Fibroblast of lung (primary cell): ENCODE measurements around the gene MCM10. TPM values are rescaled to one million over a fixed set of nuclear protein-coding genes. Genes with fewer than 3 reads are reported as not detected.
"Not testable (repeated sequence)": the region's sequence is repeated elsewhere in the genome, so short reads cannot be mapped to it uniquely, and the experiment has no call there.

Source experiments
- DNase-seq, 2 donors: peaks; one replicate each; pipeline versions ENCODE4 v3.0.0 to v3.0.0-alpha.2; 2010; ENCODE audit warnings: low read depth in 2 of 2
- H2AFZ ChIP-seq: 2 replicates; pipeline ENCODE4 v1.5.1; 2012; ENCODE audit warnings: low read length, control low read depth, inconsistent platforms
- H3K27ac ChIP-seq: 2 replicates; pipeline ENCODE4 v1.5.1; 2011; ENCODE audit warnings: low read length, control low read depth; ENCODE audit not compliant: insufficient read depth
- H3K27me3 ChIP-seq: 2 replicates; pipeline ENCODE4 v1.5.1; 2011; ENCODE audit warnings: mild to moderate bottlenecking, low read length; ENCODE audit not compliant: control insufficient read depth, insufficient read depth
- H3K36me3 ChIP-seq: 2 replicates; pipeline ENCODE4 v1.5.1; 2011; ENCODE audit warnings: low read length; ENCODE audit not compliant: control insufficient read depth, insufficient read depth
- H3K4me1 ChIP-seq: 2 replicates; pipeline ENCODE4 v1.5.1; 2011; ENCODE audit warnings: low read length; ENCODE audit not compliant: control insufficient read depth, insufficient read depth; ENCODE audit errors: extremely low read depth
- H3K4me2 ChIP-seq: 2 replicates; pipeline ENCODE4 v1.5.1; 2011; ENCODE audit warnings: low read length, control low read depth; ENCODE audit not compliant: insufficient read depth; ENCODE audit errors: extremely low read depth
- H3K4me3 ChIP-seq, 4 experiments: fragments of 200-600 bp in 1 of 4; sonication (generic) in 1 of 4; replicated peaks in 1 of 4; 2 replicates each; pipeline ENCODE4 v1.5.1; 2011 to 2016; ENCODE audit warnings: low read length in 4 of 4, low read depth in 3 of 4, mild to moderate bottlenecking in 3 of 4, control low read depth in 2 of 4, inconsistent platforms in 1 of 4, mixed read lengths in 1 of 4; ENCODE audit not compliant: insufficient read depth in 1 of 4; ENCODE audit errors: control extremely low read depth in 1 of 4
- H3K79me2 ChIP-seq: 2 replicates; pipeline ENCODE4 v1.5.1; 2012; ENCODE audit warnings: mild to moderate bottlenecking, low read length, inconsistent platforms; ENCODE audit not compliant: control insufficient read depth, insufficient read depth
- H3K9ac ChIP-seq: 2 replicates; pipeline ENCODE4 v1.5.1; 2011; ENCODE audit warnings: mild to moderate bottlenecking, low read length, control low read depth; ENCODE audit not compliant: insufficient read depth
- H3K9me3 ChIP-seq: 2 replicates; pipeline ENCODE4 v1.5.1; 2012; ENCODE audit warnings: low read depth, low read length; ENCODE audit not compliant: control insufficient read depth, insufficient read depth
- H4K20me1 ChIP-seq: 2 replicates; pipeline ENCODE4 v1.5.1; 2011; ENCODE audit warnings: low read length; ENCODE audit not compliant: control insufficient read depth, insufficient read depth; ENCODE audit errors: extremely low read depth
- EZH2 ChIP-seq: IDR thresholded peaks from 2 replicates; pipeline ENCODE4 v1.5.1; 2012; ENCODE audit warnings: low read length, control low read depth, mild to moderate bottlenecking; ENCODE audit errors: missing control alignments
- polyA plus RNA-seq, 2 donors: library from polyadenylated mRNA; depleted of rRNA in 1 of 2; stranded (reverse) in 1 of 2; unstranded in 1 of 2; fragments of >200 nt; gene quantifications; 2 replicates each; pipeline ENCODE4 v1.2.1, GENCODE V29; 2011 to 2012; ENCODE audit warnings: missing spikeins in 1 of 2
- total RNA-seq: library from RNA; depleted of rRNA; stranded (reverse); fragments of >200 nt; gene quantifications from 2 replicates; pipeline ENCODE4 v1.2.1, GENCODE V29; 2014
- TF ChIP-seq, protein P1 (sequence below), 2 donors: IDR thresholded peaks in 1 of 2; conservative IDR thresholded peaks in 1 of 2; 1 replicate in 1 of 2; 2 replicates in 1 of 2; pipeline ENCODE4 v1.5.1; 2011 to 2012; ENCODE audit warnings: low read length in 2 of 2, control low read depth in 1 of 2, inconsistent platforms in 1 of 2, low read depth in 1 of 2, mild to moderate bottlenecking in 1 of 2

The MCM10 gene
- total and polyA plus RNA-seq, 2 donors (not counting 1 experiment from before 2014, with no cell fraction given), result 0.83 to 3.1 TPM

DNA sequence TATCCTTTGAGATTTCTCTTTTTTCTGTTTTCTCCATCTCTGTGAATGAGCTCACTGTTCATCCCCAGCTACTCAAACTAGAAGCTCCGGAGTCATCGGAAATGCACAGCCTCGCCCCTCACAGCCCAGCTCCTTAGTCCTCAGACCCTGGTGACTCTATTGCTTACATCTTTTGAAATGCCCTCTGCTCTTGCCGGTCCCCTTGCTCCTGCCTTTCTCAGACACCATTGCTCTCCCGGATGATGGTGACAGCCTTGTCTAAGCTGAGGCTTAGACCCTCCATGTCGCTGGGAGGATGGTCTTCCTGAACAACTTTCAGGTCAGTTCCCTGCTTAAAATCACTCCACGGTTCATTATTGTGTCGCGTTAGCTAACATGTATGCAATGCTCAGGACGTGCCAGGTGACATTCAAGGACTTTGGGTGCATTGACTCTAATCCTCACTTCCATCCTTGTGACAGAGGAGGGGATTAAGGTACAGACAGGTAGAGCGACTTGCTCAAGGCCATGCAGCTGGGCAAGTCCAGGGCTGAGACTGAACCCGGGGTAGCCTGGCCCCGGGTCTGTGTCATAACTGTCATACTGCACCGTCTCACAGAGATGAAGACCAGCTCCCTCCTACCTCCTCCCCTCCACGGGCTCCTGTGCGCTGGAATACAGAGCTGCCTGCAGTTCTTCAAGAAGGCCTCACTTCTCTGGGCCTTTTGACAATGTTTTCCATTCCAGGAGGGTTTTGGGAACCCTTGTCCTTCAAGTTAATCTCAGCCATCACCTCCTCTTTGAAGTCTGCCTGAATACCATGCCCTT is 77.1 kb downstream of the MCM10 start:
- Histone ChIP-seq H3K9me3 (no peaks in the 10 kb centered on the region), H3K27me3 (no peaks in the 10 kb centered on the region), H2AFZ (no peak overlapping the region), H3K79me2 (no peaks in the 10 kb centered on the region), H3K27ac (no peak overlapping the region), H3K4me3 (no peak overlapping the region), H3K36me3 (no peaks in the 10 kb centered on the region), H4K20me1 (no peaks in the 10 kb centered on the region), H3K4me2 (no peak overlapping the region), H3K4me1 (no peaks in the 10 kb centered on the region), H3K9ac (no peak overlapping the region)
- TF ChIP-seq, protein P1, sequence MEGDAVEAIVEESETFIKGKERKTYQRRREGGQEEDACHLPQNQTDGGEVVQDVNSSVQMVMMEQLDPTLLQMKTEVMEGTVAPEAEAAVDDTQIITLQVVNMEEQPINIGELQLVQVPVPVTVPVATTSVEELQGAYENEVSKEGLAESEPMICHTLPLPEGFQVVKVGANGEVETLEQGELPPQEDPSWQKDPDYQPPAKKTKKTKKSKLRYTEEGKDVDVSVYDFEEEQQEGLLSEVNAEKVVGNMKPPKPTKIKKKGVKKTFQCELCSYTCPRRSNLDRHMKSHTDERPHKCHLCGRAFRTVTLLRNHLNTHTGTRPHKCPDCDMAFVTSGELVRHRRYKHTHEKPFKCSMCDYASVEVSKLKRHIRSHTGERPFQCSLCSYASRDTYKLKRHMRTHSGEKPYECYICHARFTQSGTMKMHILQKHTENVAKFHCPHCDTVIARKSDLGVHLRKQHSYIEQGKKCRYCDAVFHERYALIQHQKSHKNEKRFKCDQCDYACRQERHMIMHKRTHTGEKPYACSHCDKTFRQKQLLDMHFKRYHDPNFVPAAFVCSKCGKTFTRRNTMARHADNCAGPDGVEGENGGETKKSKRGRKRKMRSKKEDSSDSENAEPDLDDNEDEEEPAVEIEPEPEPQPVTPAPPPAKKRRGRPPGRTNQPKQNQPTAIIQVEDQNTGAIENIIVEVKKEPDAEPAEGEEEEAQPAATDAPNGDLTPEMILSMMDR (conservative IDR thresholded peaks at IDR 0.05 in 1 of 2, IDR thresholded peaks at IDR 0.05 in 1 of 2; ENCODE audit: low read depth in 1 of 2, low read length in 2 of 2), result no peak
- TF ChIP-seq EZH2, result no peak
- no peak for DNase-seq

DNA sequence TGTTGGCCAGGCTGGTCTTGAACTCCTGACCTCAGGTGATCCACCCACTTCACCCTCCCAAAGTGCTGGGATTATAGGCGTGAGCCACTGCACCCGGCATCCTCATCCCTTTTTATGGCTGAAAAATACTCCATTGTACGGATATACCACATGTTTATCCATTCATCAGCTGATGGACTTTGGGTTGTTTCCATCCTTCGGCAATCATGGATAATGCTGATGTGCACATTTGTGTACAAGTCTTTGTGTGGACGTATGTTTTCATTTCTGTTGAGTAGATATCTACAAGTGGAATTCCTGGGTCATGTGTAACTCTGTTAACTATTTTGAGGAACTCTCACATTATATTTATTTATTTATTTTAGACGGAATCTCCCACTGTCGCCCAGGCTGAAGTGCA is 78.6 kb downstream of the MCM10 start:
- DNase-seq, result no peak
- no peaks in the 10 kb centered on the region for H3K36me3 ChIP-seq
- TF ChIP-seq EZH2, result no peak
- TF ChIP-seq, protein P1 (conservative IDR thresholded peaks at IDR 0.05 in 1 of 2, IDR thresholded peaks at IDR 0.05 in 1 of 2; ENCODE audit: low read depth in 1 of 2, low read length in 2 of 2), result no peak
- H3K4me3 ChIP-seq, result no peak overlapping the region
- H3K27me3 ChIP-seq, result no peaks in the 10 kb centered on the region
- no peaks in the 10 kb centered on the region for H3K4me1 ChIP-seq
- no peak overlapping the region for H2AFZ ChIP-seq
- no peak overlapping the region for H3K9ac ChIP-seq
- H3K4me2 ChIP-seq, result no peak overlapping the region
- H3K27ac ChIP-seq, result no peak overlapping the region
- H3K79me2 ChIP-seq, result no peaks in the 10 kb centered on the region
- H4K20me1 ChIP-seq, result no peaks in the 10 kb centered on the region
- H3K9me3 ChIP-seq, result no peaks in the 10 kb centered on the region

DNA sequence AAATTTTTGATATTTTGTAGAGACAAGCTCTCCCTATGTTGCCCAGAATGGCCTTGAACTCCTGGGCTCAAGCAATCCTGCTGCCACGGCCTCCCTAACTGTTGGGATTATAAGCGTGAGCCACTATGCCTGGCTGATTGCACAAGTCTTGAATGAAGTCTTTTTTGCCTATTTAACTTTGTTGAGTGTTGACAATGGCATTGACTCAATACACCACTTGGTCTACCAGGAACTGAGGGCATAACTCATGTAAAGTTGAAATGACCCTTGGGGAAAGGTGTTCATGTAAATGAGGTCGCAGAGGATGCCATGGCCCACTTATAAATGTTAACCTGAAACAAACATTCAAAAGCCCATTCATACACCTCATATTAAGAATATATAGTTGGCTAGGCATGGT is 80.3 kb downstream of the MCM10 start:
- H3K4me3 ChIP-seq, result no peak overlapping the region
- no peaks in the 10 kb centered on the region for H3K79me2 ChIP-seq
- no peak overlapping the region for H3K4me2 ChIP-seq
- no peaks in the 10 kb centered on the region for H3K36me3 ChIP-seq
- TF ChIP-seq, protein P1 (conservative IDR thresholded peaks at IDR 0.05 in 1 of 2, IDR thresholded peaks at IDR 0.05 in 1 of 2; ENCODE audit: low read depth in 1 of 2, low read length in 2 of 2), result no peak
- TF ChIP-seq EZH2, result no peak
- H4K20me1 ChIP-seq, result no peaks in the 10 kb centered on the region
- no peak overlapping the region for H3K27ac ChIP-seq
- DNase-seq, result no peak
- no peaks in the 10 kb centered on the region for H3K9me3 ChIP-seq
- H3K27me3 ChIP-seq, result no peaks in the 10 kb centered on the region
- no peaks in the 10 kb centered on the region for H3K4me1 ChIP-seq
- no peak overlapping the region for H3K9ac ChIP-seq
- H2AFZ ChIP-seq, result no peak overlapping the region

DNA sequence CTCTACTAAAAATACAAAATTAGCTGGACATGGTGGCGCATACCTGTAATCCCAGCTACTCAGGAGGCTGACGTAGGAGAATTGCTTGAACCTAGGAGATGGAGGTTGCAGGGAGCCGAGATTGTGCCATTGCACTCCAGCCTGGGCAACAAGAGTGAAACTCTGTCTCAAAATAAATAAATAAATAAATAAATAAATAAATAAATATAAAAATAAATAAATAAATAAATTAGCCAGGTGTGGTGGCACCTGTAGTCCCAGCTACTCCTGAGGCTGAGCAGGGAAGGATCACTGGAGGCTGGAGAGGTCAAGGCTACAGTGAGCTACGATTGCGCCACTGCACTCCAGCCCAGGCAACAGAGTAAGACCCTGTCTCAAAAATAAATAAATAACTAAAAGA is 80.9 kb downstream of the MCM10 start:
- not testable (repeated sequence) for H3K9me3 ChIP-seq, DNase-seq, H3K79me2 ChIP-seq, H3K27ac ChIP-seq, H3K9ac ChIP-seq, H3K27me3 ChIP-seq, H3K4me3 ChIP-seq, H2AFZ ChIP-seq, H4K20me1 ChIP-seq, H3K36me3 ChIP-seq, H3K4me2 ChIP-seq, H3K4me1 ChIP-seq
